Mesendoderm (in vitro differentiated cells): Measurements from ENCODE around the gene SRGAP3.

Experiments
- DNase-seq: peaks from one replicate; pipeline ENCODE4 v3.0.0; 2013
- H2AK5ac ChIP-seq: 2 replicates; pipeline ENCODE4 v1.6.1; 2013; ENCODE audit warnings: low read length, inconsistent platforms
- H2BK120ac ChIP-seq: 2 replicates; pipeline ENCODE4 v1.6.1; 2013; ENCODE audit warnings: low read depth, mild to moderate bottlenecking, low read length, moderate library complexity, mixed read lengths
- H2BK15ac ChIP-seq: replicated peaks from 2 replicates; pipeline ENCODE4 v1.6.1; 2013; ENCODE audit warnings: low read depth, mild to moderate bottlenecking, moderate library complexity
- H2BK5ac ChIP-seq: 2 replicates; pipeline ENCODE4 v1.6.1; 2013; ENCODE audit warnings: low read length, inconsistent platforms
- H3K18ac ChIP-seq: 2 replicates; pipeline ENCODE4 v1.6.1; 2013; ENCODE audit warnings: mild to moderate bottlenecking, low read length, mixed read lengths
- H3K23ac ChIP-seq: one replicate; pipeline ENCODE4 v1.6.1; 2013; ENCODE audit warnings: low read length
- H3K27ac ChIP-seq: 2 replicates; pipeline ENCODE4 v1.5.1; 2013; ENCODE audit warnings: low read depth, mild to moderate bottlenecking, inconsistent platforms, low read length, moderate library complexity
- H3K27me3 ChIP-seq: 2 replicates; pipeline ENCODE4 v1.6.1; 2013; ENCODE audit warnings: low read length, control low read depth, mild to moderate bottlenecking, inconsistent platforms; ENCODE audit not compliant: insufficient read depth, poor library complexity
- H3K36me3 ChIP-seq: 2 replicates; pipeline ENCODE4 v1.6.1; 2013; ENCODE audit warnings: low read length, inconsistent platforms; ENCODE audit not compliant: control insufficient read depth, insufficient read depth
- H3K4ac ChIP-seq: one replicate; pipeline ENCODE4 v1.6.1; 2013; ENCODE audit warnings: low read depth, mild to moderate bottlenecking, low read length, moderate library complexity
- H3K4me1 ChIP-seq: 2 replicates; pipeline ENCODE4 v1.6.1; 2013; ENCODE audit warnings: low read depth, low read length, inconsistent platforms; ENCODE audit not compliant: control insufficient read depth
- H3K4me2 ChIP-seq: 2 replicates; pipeline ENCODE4 v1.6.1; 2013; ENCODE audit warnings: low read length
- H3K4me3 ChIP-seq: 2 replicates; pipeline ENCODE4 v1.5.1; 2013; ENCODE audit warnings: mild to moderate bottlenecking, low read length
- H3K56ac ChIP-seq: one replicate; pipeline ENCODE4 v1.6.1; 2013; ENCODE audit warnings: low read length
- H3K79me1 ChIP-seq: 2 replicates; pipeline ENCODE4 v1.6.1; 2013; ENCODE audit warnings: low read length, inconsistent platforms
- H3K79me2 ChIP-seq: 2 replicates; pipeline ENCODE4 v1.6.1; 2013; ENCODE audit warnings: mild to moderate bottlenecking, low read length; ENCODE audit not compliant: control insufficient read depth, insufficient read depth
- H3K9ac ChIP-seq: 2 replicates; pipeline ENCODE4 v1.6.1; 2013; ENCODE audit warnings: low read length, inconsistent platforms
- H4K5ac ChIP-seq: one replicate; pipeline ENCODE4 v1.6.1; 2013; ENCODE audit warnings: low read length
- H4K8ac ChIP-seq: one replicate; pipeline ENCODE4 v1.6.1; 2013; ENCODE audit warnings: low read depth, mild to moderate bottlenecking, control low read depth, low read length, moderate library complexity
- WGBS: extraction: QIAGEN DNeasy Blood & Tissue Kit; methylation state at CpG from one replicate; pipeline ENCODE4 v1.1.7; 2013; ENCODE audit warnings: low lambda C conversion rate, missing lambda C conversion rate; ENCODE audit not compliant: insufficient coverage; ENCODE audit errors: extremely low coverage; 5-methylcytosine and 5-hydroxymethylcytosine counted together

SRGAP3 gene

DNA sequence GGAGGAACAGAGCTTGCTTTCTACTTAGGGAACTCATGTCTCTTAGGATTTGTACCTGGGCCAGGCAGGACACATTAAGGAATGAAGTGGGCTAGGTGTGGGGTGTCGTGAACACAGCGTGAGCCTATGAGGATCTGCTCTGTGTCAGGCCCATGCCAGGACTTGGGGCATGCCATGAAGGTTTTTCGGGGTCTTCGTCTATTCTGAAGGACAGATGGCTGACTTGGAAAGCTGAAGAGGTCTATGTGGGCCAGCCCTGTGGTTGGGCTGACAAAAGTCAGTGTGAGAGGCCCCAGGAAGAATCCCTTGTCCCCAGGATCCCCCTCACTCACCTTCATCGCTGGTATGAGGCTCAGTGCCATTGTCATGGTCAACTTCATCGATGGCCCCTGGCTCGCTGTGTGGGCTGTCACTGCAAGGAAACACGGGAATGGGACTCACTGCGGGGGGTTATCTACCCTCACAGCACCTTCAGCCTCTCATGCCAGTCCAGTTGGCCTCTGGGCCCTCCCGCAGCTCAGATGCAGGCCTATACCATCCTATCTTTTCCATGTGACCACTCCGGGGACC, 239.4 kb downstream of the SRGAP3 start:
- Histone ChIP-seq H3K4ac (no peak overlapping the region), H3K23ac (no peak overlapping the region), H3K4me1 (no peaks in the 10 kb centered on the region), H3K56ac (no peak overlapping the region), H3K79me2 (no peaks in the 10 kb centered on the region), H3K9ac (no peak overlapping the region), H2BK120ac (no peak overlapping the region), H2BK15ac (no peak overlapping the region), H4K8ac (no peak overlapping the region), H3K4me2 (no peak overlapping the region), H2BK5ac (no peak overlapping the region), H3K4me3 (no peak overlapping the region), H4K5ac (no peak overlapping the region), H3K18ac (no peak overlapping the region), H3K27me3 (no peaks in the 10 kb centered on the region), H3K36me3 (no peaks in the 10 kb centered on the region), H3K27ac (no peak overlapping the region), H2AK5ac (no peak overlapping the region), H3K79me1 (no peaks in the 10 kb centered on the region)
- WGBS, result no CpG with 5 or more reads among the region's 11 CpGs
- DNase-seq, result no peak

- no peaks in the 10 kb centered on the region for H3K79me2 ChIP-seq
- no peak overlapping the region for H4K8ac ChIP-seq
- H3K4ac ChIP-seq, result no peak overlapping the region
- H3K4me2 ChIP-seq, result no peak overlapping the region
- WGBS, result no CpG with 5 or more reads among the region's 6 CpGs
- no peaks in the 10 kb centered on the region for H3K27me3 ChIP-seq
- H2BK120ac ChIP-seq, result no peak overlapping the region
- DNase-seq, result no peak
- no peak overlapping the region for H3K23ac ChIP-seq
- no peak overlapping the region for H3K56ac ChIP-seq
- no peak overlapping the region for H2BK15ac ChIP-seq
- H3K9ac ChIP-seq, result no peak overlapping the region
- no peak overlapping the region for H2BK5ac ChIP-seq
- H3K79me1 ChIP-seq, result no peaks in the 10 kb centered on the region
- no peak overlapping the region for H3K4me3 ChIP-seq
- H3K36me3 ChIP-seq, result no peaks in the 10 kb centered on the region
- no peaks in the 10 kb centered on the region for H3K4me1 ChIP-seq
- H3K18ac ChIP-seq, result no peak overlapping the region
- H3K27ac ChIP-seq, result no peak overlapping the region
- H2AK5ac ChIP-seq, result no peak overlapping the region
- no peak overlapping the region for H4K5ac ChIP-seq
Measured at GRCh38 chr3:9008550-9009255, 240.7 kb downstream of the SRGAP3 start.

DNA sequence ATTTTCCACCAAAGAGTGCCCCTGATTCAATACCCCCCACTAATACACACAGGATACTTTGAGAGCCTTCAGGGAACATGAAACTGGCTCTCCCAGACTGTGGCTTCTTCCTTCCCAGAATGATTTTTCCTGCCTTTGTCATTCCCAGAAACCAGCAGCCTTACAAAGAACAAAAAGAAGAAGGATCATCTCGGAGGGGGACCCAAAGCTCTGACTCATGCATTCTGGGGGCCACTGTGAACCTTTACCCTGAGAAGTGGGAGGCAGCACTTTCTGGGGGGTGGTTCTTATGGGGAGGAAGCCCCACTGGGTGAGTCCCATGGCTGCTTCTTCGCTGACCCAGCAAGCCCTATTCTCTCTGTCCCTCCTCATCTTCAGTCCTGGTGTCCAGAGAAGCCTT, 241.5 kb downstream of the SRGAP3 start:
- no peaks in the 10 kb centered on the region for H3K79me2 ChIP-seq
- H3K79me1 ChIP-seq, result no peaks in the 10 kb centered on the region
- WGBS, result no CpG with 5 or more reads among the region's 2 CpGs
- no peak overlapping the region for H4K5ac ChIP-seq
- H3K27me3 ChIP-seq, result no peaks in the 10 kb centered on the region
- H2AK5ac ChIP-seq, result no peak overlapping the region
- no peak overlapping the region for H2BK15ac ChIP-seq
- no peak overlapping the region for H2BK120ac ChIP-seq
- no peak overlapping the region for H3K56ac ChIP-seq
- H3K36me3 ChIP-seq, result no peaks in the 10 kb centered on the region
- no peak overlapping the region for H4K8ac ChIP-seq
- H3K4me1 ChIP-seq, result no peaks in the 10 kb centered on the region
- H3K4me3 ChIP-seq, result no peak overlapping the region
- DNase-seq, result no peak
- H3K4me2 ChIP-seq, result no peak overlapping the region
- H2BK5ac ChIP-seq, result no peak overlapping the region
- H3K4ac ChIP-seq, result no peak overlapping the region
- no peak overlapping the region for H3K18ac ChIP-seq
- no peak overlapping the region for H3K27ac ChIP-seq
- H3K9ac ChIP-seq, result no peak overlapping the region
- H3K23ac ChIP-seq, result no peak overlapping the region

GRCh38 chr3:9007213-9007612, 242.2 kb downstream of the SRGAP3 start:
- Histone ChIP-seq H3K4me1 (no peaks in the 10 kb centered on the region), H3K4me2 (no peak overlapping the region), H3K27me3 (no peaks in the 10 kb centered on the region), H4K5ac (no peak overlapping the region), H3K36me3 (no peaks in the 10 kb centered on the region), H3K27ac (no peak overlapping the region), H4K8ac (no peak overlapping the region), H3K79me2 (no peaks in the 10 kb centered on the region), H3K23ac (no peak overlapping the region), H3K56ac (no peak overlapping the region), H3K4ac (no peak overlapping the region), H3K18ac (no peak overlapping the region), H2AK5ac (no peak overlapping the region), H2BK15ac (no peak overlapping the region), H2BK120ac (no peak overlapping the region), H3K4me3 (no peak overlapping the region), H3K9ac (no peak overlapping the region), H2BK5ac (no peak overlapping the region), H3K79me1 (no peaks in the 10 kb centered on the region)
- DNase-seq, result no peak
- no CpG with 5 or more reads among the region's 2 CpGs for WGBS

DNA sequence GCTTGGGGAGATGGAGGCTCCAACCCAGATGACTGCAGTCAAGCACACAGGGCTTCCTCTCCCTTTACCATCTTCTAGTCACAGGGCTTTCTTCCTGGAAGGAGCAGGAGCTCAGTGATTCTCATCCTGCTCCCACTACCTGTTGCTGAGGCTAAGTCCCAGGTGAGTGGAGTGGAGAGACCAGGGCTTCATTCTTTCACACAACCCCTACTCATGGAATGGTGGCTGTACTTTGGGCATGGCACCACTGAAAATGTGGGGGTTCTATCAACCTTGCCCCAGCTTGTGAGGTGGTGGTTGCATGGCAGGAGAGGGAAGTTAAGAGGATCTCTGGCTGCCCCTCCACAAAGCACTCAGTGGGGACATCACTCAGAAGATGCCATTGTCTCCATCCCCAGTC, 249.4 kb downstream of the SRGAP3 start:
- H4K5ac ChIP-seq, result no peak overlapping the region
- H4K8ac ChIP-seq, result no peak overlapping the region
- H2AK5ac ChIP-seq, result no peak overlapping the region
- no peaks in the 10 kb centered on the region for H3K79me2 ChIP-seq
- no peak overlapping the region for H3K4ac ChIP-seq
- no peak overlapping the region for H3K4me3 ChIP-seq
- no peak for DNase-seq
- no peak overlapping the region for H2BK120ac ChIP-seq
- no peaks in the 10 kb centered on the region for H3K4me1 ChIP-seq
- no peak overlapping the region for H3K23ac ChIP-seq
- H2BK5ac ChIP-seq, result no peak overlapping the region
- no peak overlapping the region for H2BK15ac ChIP-seq
- no peak overlapping the region for H3K18ac ChIP-seq
- H3K27me3 ChIP-seq, result no peaks in the 10 kb centered on the region
- H3K9ac ChIP-seq, result no peak overlapping the region
- H3K56ac ChIP-seq, result no peak overlapping the region
- H3K4me2 ChIP-seq, result no peak overlapping the region
- no peaks in the 10 kb centered on the region for H3K36me3 ChIP-seq
- H3K27ac ChIP-seq, result no peak overlapping the region
- no peaks in the 10 kb centered on the region for H3K79me1 ChIP-seq

DNA sequence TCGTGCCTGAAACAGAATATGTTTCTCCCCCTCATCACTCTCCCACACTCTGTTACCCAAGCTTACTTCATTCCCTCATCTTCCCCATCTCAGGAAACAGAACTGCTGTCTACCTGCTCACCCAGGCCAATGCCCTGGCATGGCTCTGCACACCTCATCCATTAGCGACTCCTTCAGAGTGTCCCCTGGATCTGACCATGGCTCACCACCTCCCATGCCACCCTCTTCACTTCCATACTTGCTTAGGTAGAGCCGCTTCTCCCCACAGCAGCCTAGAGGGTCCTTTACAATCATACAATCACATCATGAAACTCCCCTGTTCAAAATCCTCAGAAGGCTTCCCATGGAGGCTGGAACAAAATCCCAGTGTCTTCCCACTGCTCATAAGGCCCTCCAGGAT, 252.3 kb downstream of the SRGAP3 start:
- Histone ChIP-seq H3K23ac (no peak overlapping the region), H2BK120ac (no peak overlapping the region), H3K27me3 (no peaks in the 10 kb centered on the region), H3K4ac (no peak overlapping the region), H2BK15ac (no peak overlapping the region), H3K9ac (no peak overlapping the region), H3K4me2 (no peak overlapping the region), H3K79me2 (no peaks in the 10 kb centered on the region), H3K36me3 (no peaks in the 10 kb centered on the region), H3K79me1 (no peaks in the 10 kb centered on the region), H3K4me3 (no peak overlapping the region), H3K56ac (no peak overlapping the region), H3K4me1 (no peaks in the 10 kb centered on the region), H3K27ac (no peak overlapping the region), H4K5ac (no peak overlapping the region), H4K8ac (no peak overlapping the region), H3K18ac (no peak overlapping the region), H2AK5ac (no peak overlapping the region), H2BK5ac (no peak overlapping the region)
- WGBS, result no CpG with 5 or more reads among the region's 3 CpGs
- DNase-seq, result no peak
